Superior temporal gyrus (tissue), 1 donor: Measurements from ENCODE around the gene PCDHB15.
"Not testable (repeated sequence)": the region's sequence is repeated elsewhere in the genome, so short reads cannot be mapped to it uniquely, and the experiment has no call there.

Experiments used
- DNase-seq: peaks from one replicate; pipeline ENCODE4 v3.0.0-alpha.2; 2016; ENCODE audit errors: extremely low spot score

PCDHB15 gene

DNA sequence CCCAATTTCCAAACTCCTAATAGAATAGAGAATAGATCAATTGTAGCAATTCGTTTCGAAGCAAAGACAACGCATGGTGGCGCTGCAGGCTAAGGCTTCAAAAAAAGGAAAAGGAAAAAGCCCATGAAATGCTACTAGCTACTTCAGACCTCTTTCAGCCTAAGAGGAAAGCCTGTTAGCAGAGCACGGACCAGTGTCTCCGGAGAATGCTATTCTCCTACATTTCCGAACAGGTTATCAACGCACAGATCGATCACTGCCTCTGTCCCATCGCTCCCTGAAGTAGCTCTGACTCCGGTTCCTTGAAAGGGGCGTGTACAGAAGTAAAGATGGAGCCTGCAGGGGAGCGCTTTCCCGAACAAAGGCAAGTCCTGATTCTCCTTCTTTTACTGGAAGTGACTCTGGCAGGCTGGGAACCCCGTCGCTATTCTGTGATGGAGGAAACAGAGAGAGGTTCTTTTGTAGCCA lies at the start of gene PCDHB15:
Gene PCDHB15 (plus strand): TSS at position 146 of the 468 bp plus-strand sequence. CDS start 184 bp downstream, at position 330.
- peak; percentile 63 for DNase-seq

DNA sequence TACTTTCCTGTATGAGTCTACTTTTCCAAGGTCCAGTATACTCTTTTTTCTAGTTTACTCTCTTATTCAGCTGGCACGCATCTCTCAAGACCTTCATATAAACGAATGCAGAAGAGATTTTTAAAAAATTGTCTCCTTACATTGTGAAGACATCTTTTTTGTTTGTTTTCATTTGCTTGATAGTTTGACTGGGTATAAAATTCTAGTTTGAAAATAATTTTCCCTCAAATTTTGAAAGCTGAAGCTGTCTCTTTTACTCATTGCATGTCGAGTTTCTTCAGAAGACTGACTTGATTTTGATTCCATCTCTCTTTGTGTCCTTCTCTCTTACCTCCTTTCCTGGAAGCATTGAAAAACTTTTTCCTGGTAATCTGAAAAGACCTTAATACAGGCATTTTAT lies 48.8 kb upstream of the PCDHB15 start:
- no peak for DNase-seq

DNA sequence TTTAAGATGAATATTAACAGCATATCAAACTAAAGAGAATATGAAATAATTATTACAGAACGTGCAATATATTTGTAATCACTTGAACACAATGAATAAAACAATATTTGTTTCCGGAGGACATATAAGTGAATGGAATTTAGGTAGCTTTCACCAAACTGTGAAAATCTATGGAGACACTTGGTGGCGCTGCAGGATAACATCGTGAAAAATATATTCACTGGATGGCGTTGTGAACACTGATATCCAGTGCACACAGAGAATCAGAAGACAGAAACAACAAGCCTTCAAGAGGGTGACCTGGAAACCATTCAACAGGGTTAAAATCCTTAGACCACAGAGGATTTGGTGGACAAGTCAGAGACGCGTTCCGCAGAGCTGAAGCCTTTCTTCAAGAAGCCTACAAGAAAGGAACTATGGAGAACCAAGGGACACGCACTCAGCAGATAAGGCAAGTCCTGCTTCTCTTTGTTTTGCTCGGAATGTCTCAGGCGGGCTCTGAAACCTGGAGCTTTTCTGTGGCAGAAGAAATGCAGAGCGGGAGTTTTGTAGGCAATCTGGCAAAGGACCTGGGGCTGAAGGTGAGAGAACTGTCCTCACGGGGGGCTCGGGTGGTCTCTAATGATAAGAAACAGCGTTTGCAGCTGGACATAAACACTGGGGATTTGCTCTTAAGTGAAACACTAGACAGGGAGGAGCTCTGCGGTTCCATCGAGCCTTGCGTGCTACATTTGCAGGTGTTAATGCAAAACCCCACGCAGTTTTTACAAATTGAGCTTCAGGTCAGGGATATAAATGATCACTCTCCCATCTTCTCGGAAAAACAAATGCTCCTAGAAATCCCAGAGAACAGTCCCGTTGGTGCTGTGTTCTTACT lies 45.6 kb upstream of the PCDHB15 start, which contains the start of gene PCDHB11:
Gene PCDHB11 (plus strand): TSS at position 269 of the 877 bp plus-strand sequence. CDS start 148 bp downstream, at position 417.
- no peak for DNase-seq

DNA sequence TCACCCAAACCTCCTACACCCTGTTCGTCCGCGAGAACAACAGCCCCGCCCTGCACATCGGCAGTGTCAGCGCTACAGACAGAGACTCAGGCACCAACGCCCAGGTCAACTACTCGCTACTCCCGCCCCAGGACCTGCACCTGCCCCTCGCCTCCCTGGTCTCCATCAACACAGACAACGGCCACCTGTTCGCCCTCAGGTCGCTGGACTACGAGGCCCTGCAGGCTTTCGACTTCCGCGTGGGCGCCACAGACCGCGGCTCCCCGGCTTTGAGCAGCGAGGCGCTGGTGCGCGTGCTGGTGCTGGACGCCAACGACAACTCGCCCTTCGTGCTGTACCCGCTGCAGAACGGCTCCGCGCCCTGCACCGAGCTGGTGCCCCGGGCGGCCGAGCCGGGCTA lies 44.1 kb upstream of the PCDHB15 start:
- not testable (repeated sequence) for DNase-seq

DNA sequence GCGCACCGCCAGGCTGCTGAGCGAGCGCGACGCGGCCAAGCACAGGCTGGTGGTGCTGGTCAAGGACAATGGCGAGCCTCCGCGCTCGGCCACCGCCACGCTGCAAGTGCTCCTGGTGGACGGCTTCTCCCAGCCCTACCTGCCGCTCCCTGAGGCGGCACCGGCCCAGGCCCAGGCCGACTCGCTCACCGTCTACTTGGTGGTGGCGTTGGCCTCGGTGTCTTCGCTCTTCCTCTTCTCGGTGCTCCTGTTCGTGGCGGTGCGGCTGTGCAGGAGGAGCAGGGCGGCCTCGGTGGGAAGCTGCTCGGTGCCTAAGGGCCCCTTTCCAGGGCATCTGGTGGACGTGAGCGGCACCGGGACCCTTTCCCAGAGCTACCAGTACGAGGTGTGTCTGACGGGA lies 43.5 kb upstream of the PCDHB15 start:
- DNase-seq, result not testable (repeated sequence)

DNA sequence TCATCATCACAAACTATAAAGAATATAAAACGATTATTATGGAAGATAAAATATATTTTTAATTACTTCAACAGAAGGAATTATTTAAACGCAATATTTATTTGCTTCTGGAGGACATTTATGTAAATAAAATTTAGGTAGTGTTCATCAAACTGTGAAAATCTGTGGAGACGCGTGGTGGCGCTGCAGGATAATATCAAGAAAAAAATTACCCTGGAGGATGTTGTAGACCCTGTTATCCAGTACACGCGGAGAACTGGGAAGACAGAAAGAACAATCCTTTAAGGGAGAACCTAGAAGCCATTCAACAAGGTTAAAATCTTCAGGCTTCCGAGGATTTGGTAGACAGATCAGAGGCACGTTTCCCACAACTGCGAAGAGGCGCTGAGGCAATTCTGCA lies 36.7 kb upstream of the PCDHB15 start, which contains the start of gene PCDHB12:
Gene PCDHB12 (plus strand): TSS at position 242 of the 400 bp plus-strand sequence. CDS start 189 bp downstream, outside the sequence.
- DNase-seq, result peak; percentile 40

DNA sequence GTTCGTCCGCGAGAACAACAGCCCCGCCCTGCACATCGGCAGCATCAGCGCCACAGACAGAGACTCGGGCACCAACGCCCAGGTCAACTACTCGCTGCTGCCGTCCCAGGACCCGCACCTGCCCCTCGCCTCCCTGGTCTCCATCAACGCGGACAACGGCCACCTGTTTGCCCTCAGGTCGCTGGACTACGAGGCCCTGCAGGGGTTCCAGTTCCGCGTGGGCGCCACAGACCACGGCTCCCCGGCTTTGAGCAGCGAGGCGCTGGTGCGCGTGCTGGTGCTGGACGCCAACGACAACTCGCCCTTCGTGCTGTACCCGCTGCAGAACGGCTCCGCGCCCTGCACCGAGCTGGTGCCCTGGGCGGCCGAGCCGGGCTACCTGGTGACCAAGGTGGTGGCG lies 34.9 kb upstream of the PCDHB15 start:
- not testable (repeated sequence) for DNase-seq

DNA sequence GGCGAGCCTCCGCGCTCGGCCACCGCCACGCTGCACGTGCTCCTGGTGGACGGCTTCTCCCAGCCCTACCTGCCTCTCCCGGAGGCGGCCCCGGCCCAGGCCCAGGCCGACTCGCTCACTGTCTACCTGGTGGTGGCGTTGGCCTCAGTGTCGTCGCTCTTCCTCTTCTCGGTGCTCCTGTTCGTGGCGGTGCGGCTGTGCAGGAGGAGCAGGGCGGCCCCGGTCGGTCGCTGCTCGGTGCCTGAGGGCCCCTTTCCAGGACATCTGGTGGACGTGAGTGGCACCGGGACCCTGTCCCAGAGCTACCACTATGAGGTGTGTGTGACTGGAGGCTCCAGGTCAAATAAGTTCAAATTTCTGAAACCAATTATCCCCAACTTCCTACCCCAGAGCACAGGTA lies 34.3 kb upstream of the PCDHB15 start:
- DNase-seq, result not testable (repeated sequence)

DNA sequence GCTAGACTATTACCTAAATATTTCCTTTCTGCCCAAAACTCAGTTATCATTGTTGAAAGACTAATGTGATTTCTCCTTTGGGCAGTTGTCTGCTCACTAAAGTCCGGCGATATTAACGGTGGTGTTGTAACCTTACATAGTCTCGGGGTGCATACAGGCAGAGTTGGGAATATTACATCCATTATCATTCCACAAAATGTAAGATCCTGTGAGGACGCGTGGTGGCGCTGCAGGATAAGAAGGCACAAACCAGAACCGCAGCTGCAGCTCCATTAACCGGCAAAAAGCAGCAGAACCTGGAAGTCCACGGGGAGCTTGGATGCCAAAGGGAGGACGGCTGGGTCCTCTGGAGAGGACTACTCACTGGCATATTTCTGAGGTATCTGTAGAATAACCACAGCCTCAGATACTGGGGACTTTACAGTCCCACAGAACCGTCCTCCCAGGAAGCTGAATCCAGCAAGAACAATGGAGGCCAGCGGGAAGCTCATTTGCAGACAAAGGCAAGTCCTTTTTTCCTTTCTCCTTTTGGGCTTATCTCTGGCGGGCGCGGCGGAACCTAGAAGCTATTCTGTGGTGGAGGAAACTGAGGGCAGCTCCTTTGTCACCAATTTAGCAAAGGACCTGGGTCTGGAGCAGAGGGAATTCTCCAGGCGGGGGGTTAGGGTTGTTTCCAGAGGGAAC lies 31.4 kb upstream of the PCDHB15 start, which contains the start of gene PCDHB13:
Gene PCDHB13 (plus strand): TSS at position 264 of the 684 bp plus-strand sequence. CDS start 205 bp downstream, at position 469.
- DNase-seq, result peak; percentile 45

DNA sequence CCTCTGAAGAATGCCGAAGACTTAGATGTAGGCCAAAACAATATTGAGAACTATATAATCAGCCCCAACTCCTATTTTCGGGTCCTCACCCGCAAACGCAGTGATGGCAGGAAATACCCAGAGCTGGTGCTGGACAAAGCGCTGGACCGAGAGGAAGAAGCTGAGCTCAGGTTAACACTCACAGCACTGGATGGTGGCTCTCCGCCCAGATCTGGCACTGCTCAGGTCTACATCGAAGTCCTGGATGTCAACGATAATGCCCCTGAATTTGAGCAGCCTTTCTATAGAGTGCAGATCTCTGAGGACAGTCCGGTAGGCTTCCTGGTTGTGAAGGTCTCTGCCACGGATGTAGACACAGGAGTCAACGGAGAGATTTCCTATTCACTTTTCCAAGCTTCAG lies 30.6 kb upstream of the PCDHB15 start:
- not testable (repeated sequence) for DNase-seq

DNA sequence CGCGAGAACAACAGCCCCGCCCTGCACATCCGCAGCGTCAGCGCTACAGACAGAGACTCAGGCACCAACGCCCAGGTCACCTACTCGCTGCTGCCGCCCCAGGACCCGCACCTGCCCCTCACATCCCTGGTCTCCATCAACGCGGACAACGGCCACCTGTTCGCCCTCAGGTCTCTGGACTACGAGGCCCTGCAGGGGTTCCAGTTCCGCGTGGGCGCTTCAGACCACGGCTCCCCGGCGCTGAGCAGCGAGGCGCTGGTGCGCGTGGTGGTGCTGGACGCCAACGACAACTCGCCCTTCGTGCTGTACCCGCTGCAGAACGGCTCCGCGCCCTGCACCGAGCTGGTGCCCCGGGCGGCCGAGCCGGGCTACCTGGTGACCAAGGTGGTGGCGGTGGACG lies 29.7 kb upstream of the PCDHB15 start:
- DNase-seq, result not testable (repeated sequence)

DNA sequence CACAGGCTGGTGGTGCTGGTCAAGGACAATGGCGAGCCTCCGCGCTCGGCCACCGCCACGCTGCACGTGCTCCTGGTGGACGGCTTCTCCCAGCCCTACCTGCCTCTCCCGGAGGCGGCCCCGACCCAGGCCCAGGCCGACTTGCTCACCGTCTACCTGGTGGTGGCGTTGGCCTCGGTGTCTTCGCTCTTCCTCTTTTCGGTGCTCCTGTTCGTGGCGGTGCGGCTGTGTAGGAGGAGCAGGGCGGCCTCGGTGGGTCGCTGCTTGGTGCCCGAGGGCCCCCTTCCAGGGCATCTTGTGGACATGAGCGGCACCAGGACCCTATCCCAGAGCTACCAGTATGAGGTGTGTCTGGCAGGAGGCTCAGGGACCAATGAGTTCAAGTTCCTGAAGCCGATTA lies 29.2 kb upstream of the PCDHB15 start:
- DNase-seq, result not testable (repeated sequence)

DNA sequence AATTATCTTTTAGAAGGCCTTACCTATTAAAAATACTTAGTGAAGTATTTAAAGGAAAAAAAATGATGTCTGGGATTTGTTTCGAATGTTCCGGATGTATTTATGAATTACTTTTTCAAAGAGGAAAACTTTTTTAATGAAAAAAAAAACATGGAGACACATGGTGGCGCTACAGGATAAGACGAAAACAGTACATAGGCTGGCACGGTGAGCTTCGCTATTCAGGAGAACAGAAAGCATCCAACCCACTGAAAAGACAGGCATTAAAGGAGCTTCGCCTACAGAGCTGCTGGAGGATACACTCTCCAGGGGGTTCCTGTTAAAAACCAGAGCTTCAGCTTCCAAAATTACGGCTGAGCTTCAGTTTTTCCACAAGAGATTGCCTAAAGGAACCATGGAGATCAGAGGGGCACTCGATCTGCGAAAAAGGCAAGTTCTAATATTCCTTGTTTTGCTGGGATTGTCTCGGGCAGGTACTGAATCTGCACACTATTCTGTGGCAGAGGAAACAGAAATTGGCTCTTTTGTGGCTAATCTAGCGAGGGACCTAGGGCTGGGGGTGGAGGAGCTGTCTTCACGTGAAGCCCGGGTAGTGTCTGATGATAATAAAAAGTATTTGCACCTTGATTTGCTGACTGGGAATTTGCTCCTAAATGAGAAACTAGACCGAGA lies 21.9 kb upstream of the PCDHB15 start, which contains the start of gene PCDHB14:
Gene PCDHB14 (plus strand): TSS at position 232 of the 672 bp plus-strand sequence. CDS start 163 bp downstream, at position 395.
- DNase-seq, result peak; percentile 38

DNA sequence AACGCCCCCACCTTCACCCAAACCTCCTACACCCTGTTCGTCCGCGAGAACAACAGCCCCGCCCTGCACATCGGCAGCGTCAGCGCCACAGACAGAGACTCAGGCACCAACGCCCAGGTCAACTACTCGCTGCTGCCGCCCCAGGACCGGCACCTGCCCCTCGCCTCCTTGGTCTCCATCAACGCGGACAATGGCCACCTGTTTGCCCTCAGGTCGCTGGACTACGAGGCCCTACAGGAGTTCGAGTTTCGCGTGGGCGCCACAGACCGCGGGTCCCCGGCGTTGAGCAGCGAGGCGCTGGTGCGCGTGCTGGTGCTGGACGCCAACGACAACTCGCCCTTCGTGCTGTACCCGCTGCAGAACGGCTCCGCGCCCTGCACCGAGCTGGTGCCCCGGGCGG lies 20.4 kb upstream of the PCDHB15 start:
- DNase-seq, result not testable (repeated sequence)

DNA sequence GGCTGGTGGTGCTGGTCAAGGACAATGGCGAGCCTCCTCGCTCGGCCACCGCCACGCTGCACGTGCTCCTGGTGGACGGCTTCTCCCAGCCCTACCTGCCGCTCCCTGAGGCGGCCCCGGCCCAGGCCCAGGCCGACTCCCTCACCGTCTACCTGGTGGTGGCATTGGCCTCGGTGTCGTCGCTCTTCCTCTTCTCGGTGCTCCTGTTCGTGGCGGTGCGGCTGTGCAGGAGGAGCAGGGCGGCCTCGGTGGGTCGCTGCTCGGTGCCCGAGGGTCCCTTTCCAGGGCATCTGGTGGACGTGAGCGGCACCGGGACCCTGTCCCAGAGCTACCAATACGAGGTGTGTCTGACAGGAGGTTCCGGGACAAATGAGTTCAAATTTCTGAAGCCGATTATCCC lies 19.8 kb upstream of the PCDHB15 start:
- not testable (repeated sequence) for DNase-seq

DNA sequence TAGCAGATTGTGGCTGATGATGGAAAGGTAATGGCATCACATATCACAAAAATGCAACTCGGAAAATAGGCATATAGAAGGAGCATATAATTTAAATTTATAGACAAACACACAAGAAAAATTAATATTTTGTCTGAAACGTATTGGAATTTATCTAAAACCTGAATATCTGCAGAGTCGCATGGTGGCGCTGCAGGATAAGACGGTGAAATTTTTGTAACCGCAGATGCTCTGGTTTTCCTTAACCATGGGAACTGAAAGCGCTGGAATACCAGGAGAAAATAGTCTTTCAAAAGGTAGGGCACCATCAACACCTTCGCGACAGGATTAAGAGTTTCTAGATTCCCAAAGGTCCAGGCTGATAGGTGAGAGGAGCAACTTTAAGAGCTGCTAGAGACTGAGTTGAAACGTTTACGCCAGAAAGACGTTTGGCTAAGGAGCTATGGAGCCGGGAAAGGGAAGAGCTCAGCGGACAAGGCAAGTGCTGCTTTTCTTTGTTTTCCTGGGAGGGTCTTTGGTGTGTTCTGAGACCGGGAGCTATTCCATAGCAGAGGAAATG lies 11.0 kb upstream of the PCDHB15 start:
- no peak for DNase-seq

DNA sequence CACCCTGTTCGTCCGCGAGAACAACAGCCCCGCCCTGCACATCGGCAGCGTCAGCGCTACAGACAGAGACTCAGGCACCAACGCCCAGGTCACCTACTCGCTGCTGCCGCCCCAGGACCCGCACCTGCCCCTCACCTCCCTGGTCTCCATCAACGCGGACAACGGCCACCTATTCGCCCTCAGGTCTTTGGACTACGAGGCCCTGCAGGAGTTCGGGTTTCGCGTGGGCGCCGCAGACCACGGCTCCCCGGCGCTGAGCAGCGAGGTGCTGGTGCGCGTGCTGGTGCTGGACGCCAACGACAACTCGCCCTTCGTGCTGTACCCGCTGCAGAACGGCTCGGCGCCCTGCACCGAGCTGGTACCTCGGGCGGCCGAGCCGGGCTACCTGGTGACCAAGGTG lies 9.3 kb upstream of the PCDHB15 start:
- not testable (repeated sequence) for DNase-seq

DNA sequence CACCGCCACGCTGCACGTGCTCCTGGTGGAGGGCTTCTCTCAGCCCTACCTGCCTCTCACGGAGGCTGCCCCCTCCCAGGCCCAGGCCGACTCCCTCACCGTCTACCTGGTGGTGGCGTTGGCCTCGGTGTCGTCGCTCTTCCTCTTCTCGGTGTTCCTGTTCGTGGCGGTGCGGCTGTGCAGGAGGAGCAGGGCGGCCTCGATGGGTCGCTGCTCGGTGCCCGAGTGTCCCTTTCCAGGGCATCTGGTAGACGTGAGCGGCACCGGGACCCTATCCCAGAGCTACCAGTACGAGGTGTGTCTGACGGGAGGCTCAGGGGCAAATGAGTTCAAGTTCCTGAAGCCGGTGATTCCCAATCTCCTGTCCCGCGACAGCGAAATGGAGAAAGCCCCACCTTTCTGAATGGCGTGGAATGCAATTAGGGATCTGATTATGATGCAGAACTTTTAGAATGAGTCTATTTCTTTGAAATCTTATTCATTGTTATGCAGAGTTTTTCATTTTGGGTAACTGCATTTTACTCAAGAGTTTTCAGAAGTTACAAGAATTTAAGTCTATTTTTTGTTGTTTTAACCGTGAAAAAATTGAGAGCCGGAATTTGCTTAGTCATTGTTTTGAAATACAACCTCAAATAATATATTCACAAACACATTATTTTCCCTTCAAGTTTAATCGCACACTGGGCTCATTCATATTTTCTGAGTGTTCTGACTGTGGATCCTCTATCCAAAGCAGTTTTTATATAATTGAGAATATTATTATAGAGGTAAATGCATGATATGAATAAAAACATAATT lies 8.5 kb upstream of the PCDHB15 start:
- no peak for DNase-seq

DNA sequence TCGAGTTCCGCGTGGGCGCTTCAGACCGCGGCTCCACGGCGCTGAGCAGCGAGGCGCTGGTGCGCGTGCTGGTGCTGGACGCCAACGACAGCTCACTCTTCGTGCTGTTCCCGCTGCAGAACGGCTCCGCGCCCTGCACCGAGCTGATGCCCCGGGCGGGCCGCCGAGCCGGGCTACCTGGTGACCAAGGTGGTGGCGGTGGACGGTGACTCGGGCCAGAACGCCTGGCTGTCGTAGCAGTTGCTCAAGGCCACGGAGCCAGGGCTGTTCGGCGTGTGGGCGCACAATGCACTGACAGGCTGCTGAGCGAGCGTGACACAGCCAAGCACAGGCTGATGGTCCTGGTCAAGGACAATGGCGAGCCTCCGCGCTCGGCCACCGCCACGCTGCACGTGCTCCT lies 3.7 kb upstream of the PCDHB15 start:
- no peak for DNase-seq

DNA sequence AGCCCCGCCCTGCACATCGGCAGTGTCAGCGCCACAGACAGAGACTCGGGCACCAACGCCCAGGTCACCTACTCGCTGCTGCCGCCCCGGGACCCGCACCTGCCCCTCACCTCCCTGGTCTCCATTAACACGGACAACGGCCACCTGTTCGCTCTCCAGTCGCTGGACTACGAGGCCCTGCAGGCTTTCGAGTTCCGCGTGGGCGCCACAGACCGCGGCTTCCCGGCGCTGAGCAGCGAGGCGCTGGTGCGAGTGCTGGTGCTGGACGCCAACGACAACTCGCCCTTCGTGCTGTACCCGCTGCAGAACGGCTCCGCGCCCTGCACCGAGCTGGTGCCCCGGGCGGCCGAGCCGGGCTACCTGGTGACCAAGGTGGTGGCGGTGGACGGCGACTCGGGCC lies 1.8 kb downstream of the PCDHB15 start:
- DNase-seq, result not testable (repeated sequence)
